SU-DHL-6 (cell line): ENCODE measurements around the gene SYVN1.

Source experiments
- H2AFZ ChIP-seq: fragments of 200-600 bp; sonication (generic); 2 replicates; pipeline ENCODE4 v1.6.1; 2014; ENCODE audit warnings: low read depth, mild to moderate bottlenecking, moderate library complexity, mixed read lengths, antibody characterized with exemption, low read length; ENCODE audit not compliant: severe bottlenecking
- H3F3A ChIP-seq: fragments of 200-600 bp; shearing (Covaris generic); 2 replicates; pipeline ENCODE4 v1.6.0; 2016; ENCODE audit warnings: antibody characterized with exemption, mild to moderate bottlenecking; ENCODE audit not compliant: insufficient read depth
- H3K27ac ChIP-seq: fragments of 200-600 bp; sonication (generic); 2 replicates; pipeline ENCODE4 v1.5.1; 2016; ENCODE audit warnings: low read depth, mild to moderate bottlenecking, low read length, moderate library complexity, mixed read lengths
- H3K27me3 ChIP-seq: fragments of 200-600 bp; sonication (generic), shearing (Covaris generic); 2 replicates; pipeline ENCODE4 v1.6.0; 2014; ENCODE audit warnings: mild to moderate bottlenecking, low read length
- H3K36me3 ChIP-seq: fragments of 200-600 bp; sonication (generic); 2 replicates; pipeline ENCODE4 v1.6.1; 2014; ENCODE audit warnings: mild to moderate bottlenecking, low read length, mixed read lengths
- H3K4me2 ChIP-seq: fragments of 300-600, 200-600 bp; shearing (Covaris generic), sonication (generic); 2 replicates; pipeline ENCODE4 v1.6.0; 2014; ENCODE audit warnings: low read length, low read depth, mild to moderate bottlenecking; ENCODE audit not compliant: poor library complexity, severe bottlenecking
- H3K4me3 ChIP-seq: fragments of 200-600 bp; sonication (generic); 2 replicates; pipeline ENCODE4 v1.5.1; 2014; ENCODE audit warnings: antibody characterized with exemption, low read length, mild to moderate bottlenecking, mixed read lengths; ENCODE audit not compliant: insufficient read depth, poor library complexity, severe bottlenecking
- H3K79me2 ChIP-seq: fragments of 200-600 bp; sonication (generic); 2 replicates; pipeline ENCODE4 v1.6.1; 2014; ENCODE audit warnings: mild to moderate bottlenecking, low read length, moderate library complexity; ENCODE audit not compliant: insufficient read depth
- H3K9ac ChIP-seq: fragments of 200-600 bp; sonication (generic); 2 replicates; pipeline ENCODE4 v1.7.0; 2014; ENCODE audit warnings: mild to moderate bottlenecking, low read length
- H3K9me2 ChIP-seq: fragments of 200-600 bp; sonication (generic); replicated peaks from 2 replicates; pipeline ENCODE4 v1.6.1; 2014; ENCODE audit warnings: low read length; ENCODE audit not compliant: insufficient read depth
- H3K9me3 ChIP-seq: fragments of 200-600 bp; sonication (generic); 2 replicates; pipeline ENCODE4 v1.6.1; 2014; ENCODE audit warnings: low read length, mixed read lengths; ENCODE audit not compliant: insufficient read depth
- H4K20me1 ChIP-seq: fragments of 200-600 bp; sonication (generic); 2 replicates; pipeline ENCODE4 v1.6.1; 2014; ENCODE audit warnings: low read depth, mild to moderate bottlenecking, antibody characterized with exemption, low read length, moderate library complexity, mixed read lengths
- CTCF ChIP-seq: fragments of 200-600 bp; sonication (generic); IDR thresholded peaks from one replicate; pipeline ENCODE4 v1.5.1; 2017; ENCODE audit warnings: antibody characterized with exemption, mild to moderate bottlenecking, low read length, moderate library complexity; ENCODE audit not compliant: insufficient read depth, poor library complexity, severe bottlenecking
- EZH2phosphoT487 ChIP-seq: fragments of 200-600 bp; sonication (generic), shearing (Covaris generic); conservative IDR thresholded peaks from 2 replicates; pipeline ENCODE4 v1.6.1; 2018; ENCODE audit warnings: mild to moderate bottlenecking, antibody characterized with exemption, low read length, moderate library complexity, mixed read lengths

The SYVN1 gene

DNA sequence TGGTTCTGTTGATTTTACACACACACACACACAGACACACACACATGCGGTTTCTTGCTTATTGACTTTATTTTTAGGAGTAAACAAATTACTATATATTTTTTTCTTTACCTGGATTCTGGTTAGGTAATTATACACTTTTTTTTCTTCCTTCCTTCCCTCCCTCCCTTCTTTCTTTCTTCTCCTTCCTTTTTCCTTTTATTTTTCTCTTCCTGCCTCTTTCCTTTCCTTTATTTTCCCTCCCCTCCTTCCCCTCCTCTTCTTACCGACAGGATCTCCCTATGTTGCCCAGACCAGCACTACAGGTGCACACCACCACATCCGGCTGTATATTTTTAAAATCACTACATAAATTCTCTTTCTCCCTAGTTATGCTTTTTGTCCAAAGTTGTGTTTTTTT lies 32.6 kb upstream of the SYVN1 start:
- Histone ChIP-seq H4K20me1 (no peaks in the 10 kb centered on the region), H3K27me3 (no peaks in the 10 kb centered on the region), H2AFZ (no peak overlapping the region), H3K9ac (no peak overlapping the region), H3K36me3 (no peaks in the 10 kb centered on the region), H3K4me2 (no peak overlapping the region), H3F3A (no peaks in the 10 kb centered on the region), H3K27ac (no peak overlapping the region), H3K4me3 (no peak overlapping the region), H3K9me2 (no peaks in the 10 kb centered on the region), H3K9me3 (no peaks in the 10 kb centered on the region), H3K79me2 (no peaks in the 10 kb centered on the region)
- TF ChIP-seq CTCF (no peak), EZH2phosphoT487 (no peak)

DNA sequence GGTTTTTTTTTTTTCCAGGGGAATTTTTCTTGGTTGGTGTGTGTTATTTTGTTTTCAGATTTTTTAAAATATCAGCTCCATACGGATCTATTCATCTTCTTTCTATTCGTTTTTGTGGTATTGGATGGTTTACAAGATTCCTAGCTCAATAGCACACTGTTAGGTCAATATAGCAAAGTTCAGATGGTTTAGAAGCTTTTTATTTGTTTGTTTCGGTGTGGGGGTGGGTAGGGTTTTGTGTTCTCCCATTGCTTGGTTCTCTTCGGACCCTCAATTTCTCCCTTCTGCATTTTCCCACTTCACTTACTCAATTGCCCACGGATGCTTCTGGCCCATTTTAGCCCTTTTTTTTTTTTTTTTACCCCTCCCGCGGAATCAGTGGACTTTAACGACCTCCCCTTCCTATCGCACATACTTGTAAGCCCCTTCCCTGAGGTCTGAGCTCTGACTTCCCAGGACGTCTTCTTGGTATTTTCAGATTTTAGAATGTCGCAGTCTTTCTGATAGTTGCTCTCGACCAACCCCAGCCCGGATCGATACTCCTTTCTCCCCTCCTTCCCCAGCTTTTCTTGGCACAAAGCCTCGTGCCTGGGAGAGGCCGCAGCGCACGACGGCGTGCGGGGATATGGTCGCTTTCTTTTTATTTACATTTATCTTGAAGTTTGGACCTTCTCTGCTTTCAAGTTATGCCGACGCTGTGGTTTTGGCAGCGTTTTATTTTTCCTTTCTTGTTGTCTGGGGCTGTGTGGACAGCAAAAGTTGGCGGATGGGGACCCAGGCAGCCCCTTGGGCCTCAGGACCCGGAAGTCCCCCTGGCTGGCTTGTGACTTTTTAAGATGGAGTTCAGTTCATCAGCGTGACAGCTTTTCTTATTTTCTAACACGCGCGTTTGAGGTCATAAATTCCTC lies 31.3 kb upstream of the SYVN1 start:
- Histone ChIP-seq H3K9me3 (no peaks in the 10 kb centered on the region), H3F3A (no peaks in the 10 kb centered on the region), H3K4me2 (no peak overlapping the region), H4K20me1 (no peaks in the 10 kb centered on the region), H3K36me3 (no peaks in the 10 kb centered on the region), H3K27ac (no peak overlapping the region), H3K9me2 (no peaks in the 10 kb centered on the region), H2AFZ (no peak overlapping the region), H3K4me3 (no peak overlapping the region), H3K27me3 (no peaks in the 10 kb centered on the region), H3K79me2 (no peaks in the 10 kb centered on the region), H3K9ac (no peak overlapping the region)
- no peak for TF ChIP-seq CTCF
- no peak for TF ChIP-seq EZH2phosphoT487

- H3K9ac ChIP-seq = no peak overlapping the region
- H3K27ac ChIP-seq = no peak overlapping the region
- no peaks in the 10 kb centered on the region for H3K27me3 ChIP-seq
- TF ChIP-seq EZH2phosphoT487 = no peak
- TF ChIP-seq CTCF = no peak
- no peaks in the 10 kb centered on the region for H4K20me1 ChIP-seq
- no peaks in the 10 kb centered on the region for H3F3A ChIP-seq
- H3K4me2 ChIP-seq = no peak overlapping the region
- H2AFZ ChIP-seq = no peak overlapping the region
- no peak overlapping the region for H3K4me3 ChIP-seq
- no peaks in the 10 kb centered on the region for H3K79me2 ChIP-seq
- no peaks in the 10 kb centered on the region for H3K36me3 ChIP-seq
- H3K9me3 ChIP-seq = no peaks in the 10 kb centered on the region
- no peaks in the 10 kb centered on the region for H3K9me2 ChIP-seq
These were observed 29.4 kb upstream of the SYVN1 start for GRCh38 chr11:65163684-65164083.
